Sigmoid colon (tissue), 4 donors: ENCODE data around the gene DDX31.

Experiments used
- CTCF ChIP-seq, 4 experiments: fragments of 450-650 bp in 3 of 4; fragments of 200-600 bp in 1 of 4; IDR thresholded peaks; one replicate each; pipeline ENCODE4 v1.5.1; 2016 to 2019; ENCODE audit warnings: antibody characterized with exemption in 4 of 4, mild to moderate bottlenecking in 3 of 4, moderate library complexity in 2 of 4
- EP300 ChIP-seq, 4 donors: sonication (generic); formaldehyde crosslinking; IDR thresholded peaks; one replicate each; pipeline ENCODE4 v1.6.1; 2017; ENCODE audit warnings: antibody characterized with exemption in 4 of 4
- POLR2AphosphoS5 ChIP-seq, 4 donors: sonication (generic); formaldehyde crosslinking; IDR thresholded peaks; one replicate each; pipeline ENCODE4 v1.6.1; 2017; ENCODE audit warnings: antibody characterized with exemption in 4 of 4

- TF ChIP-seq EP300 (IDR thresholded peaks at IDR 0.05) (no peak), CTCF (IDR thresholded peaks at IDR 0.05) (no peak), POLR2AphosphoS5 (IDR thresholded peaks at IDR 0.05) (no peak)
These were observed 39.0 kb downstream of the DDX31 start for GRCh38 chr9:132630811-132631210.
